ENCODE results near the gene SORCS3. TPM values are rescaled to one million over a fixed set of nuclear protein-coding genes. Genes with fewer than 3 reads are reported as not detected.

Gene SORCS3
- total RNA-seq, 1 experiment from 2014 or later: 0.04 TPM

DNA sequence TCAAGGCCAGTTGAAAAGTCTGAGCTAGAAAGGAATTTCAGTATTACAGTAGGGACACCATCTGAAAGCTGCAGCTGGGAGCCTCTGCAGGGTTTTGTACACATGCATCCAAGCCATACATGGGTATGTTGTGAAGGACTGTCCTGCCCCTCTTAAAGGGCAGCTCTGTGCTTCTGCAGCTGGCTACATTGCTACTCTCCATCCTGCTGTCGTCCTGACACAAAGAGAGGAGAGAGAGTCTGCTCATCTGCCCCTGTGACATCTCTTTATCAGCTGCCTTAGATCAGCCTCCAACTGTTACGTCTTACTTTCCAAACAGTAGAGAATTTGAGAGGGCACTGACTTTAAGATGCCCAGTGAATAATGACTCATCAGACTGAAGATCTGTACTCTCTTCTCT is 602.7 kb downstream of the SORCS3 start:
- no peaks in the 10 kb centered on the region for H4K20me1 ChIP-seq (ENCODE audit: control insufficient read depth, insufficient read depth, insufficient read length)
- H3K27me3 ChIP-seq (ENCODE audit: insufficient read depth, low read length): no peaks in the 10 kb centered on the region
- H3K23ac ChIP-seq (ENCODE audit: insufficient read length, low read depth, low read length): no peak overlapping the region
- TF ChIP-seq, protein P1, sequence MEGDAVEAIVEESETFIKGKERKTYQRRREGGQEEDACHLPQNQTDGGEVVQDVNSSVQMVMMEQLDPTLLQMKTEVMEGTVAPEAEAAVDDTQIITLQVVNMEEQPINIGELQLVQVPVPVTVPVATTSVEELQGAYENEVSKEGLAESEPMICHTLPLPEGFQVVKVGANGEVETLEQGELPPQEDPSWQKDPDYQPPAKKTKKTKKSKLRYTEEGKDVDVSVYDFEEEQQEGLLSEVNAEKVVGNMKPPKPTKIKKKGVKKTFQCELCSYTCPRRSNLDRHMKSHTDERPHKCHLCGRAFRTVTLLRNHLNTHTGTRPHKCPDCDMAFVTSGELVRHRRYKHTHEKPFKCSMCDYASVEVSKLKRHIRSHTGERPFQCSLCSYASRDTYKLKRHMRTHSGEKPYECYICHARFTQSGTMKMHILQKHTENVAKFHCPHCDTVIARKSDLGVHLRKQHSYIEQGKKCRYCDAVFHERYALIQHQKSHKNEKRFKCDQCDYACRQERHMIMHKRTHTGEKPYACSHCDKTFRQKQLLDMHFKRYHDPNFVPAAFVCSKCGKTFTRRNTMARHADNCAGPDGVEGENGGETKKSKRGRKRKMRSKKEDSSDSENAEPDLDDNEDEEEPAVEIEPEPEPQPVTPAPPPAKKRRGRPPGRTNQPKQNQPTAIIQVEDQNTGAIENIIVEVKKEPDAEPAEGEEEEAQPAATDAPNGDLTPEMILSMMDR (conservative IDR thresholded peaks at IDR 0.05): no peak
- H2BK15ac ChIP-seq (ENCODE audit: low read depth, low read length): no peak overlapping the region
- no peak overlapping the region for H2BK12ac ChIP-seq (ENCODE audit: insufficient read length, low read depth, low read length)
- H3K4me1 Mint-ChIP-seq: peaks cover 2% of the 10 kb centered on the region in 2 experiments; a peak in 2 of 4 replicates
- no peak overlapping the region for H4K91ac ChIP-seq (ENCODE audit: insufficient read length, low read depth, low read length)
- no peak overlapping the region for H4K8ac ChIP-seq (replicated peaks; ENCODE audit: insufficient read length, low read depth, low read length)
- no peaks in the 10 kb centered on the region for H3K23me2 ChIP-seq (ENCODE audit: insufficient read length, low read depth, low read length, poor library complexity, severe bottlenecking)
- no peak for DNase-seq
- H2BK5ac ChIP-seq (ENCODE audit: insufficient read length, low read length): no peak overlapping the region
- H4K5ac ChIP-seq (ENCODE audit: insufficient read length, low read depth, low read length): no peak overlapping the region
- H3K4me2 ChIP-seq (ENCODE audit: insufficient read depth, insufficient read length, low read length): no peak overlapping the region
- no peak overlapping the region for H3K18ac ChIP-seq (ENCODE audit: insufficient read length, low read depth, low read length)
- H2BK20ac ChIP-seq (ENCODE audit: low read depth, low read length, poor library complexity, severe bottlenecking): no peak overlapping the region
- H3K9ac ChIP-seq (ENCODE audit: extremely low read depth, insufficient read length, low read length): no peak overlapping the region
- peaks cover 0 to 4% of the 10 kb centered on the region in 2 experiments; a peak in 1 of 5 replicates for H3K9me3 Mint-ChIP-seq
- H3K27me3 Mint-ChIP-seq (ENCODE audit: low read depth): no peaks in the 10 kb centered on the region; the same call in 1 of the 2 replicates
- H3K27ac Mint-ChIP-seq: no peak overlapping the region
- no peaks in the 10 kb centered on the region for H3K9me3 ChIP-seq (ENCODE audit: control insufficient read depth, low read depth, low read length)
- no peak overlapping the region for H3K14ac ChIP-seq (ENCODE audit: insufficient read depth, low read length)
- no peak overlapping the region for H3K4me3 Mint-ChIP-seq
- peaks cover 0 to 3% (median 2%) of the 10 kb centered on the region in 3 experiments; a peak in 2 of 7 replicates for H3K36me3 Mint-ChIP-seq (ENCODE audit: insufficient read depth in 1 of 3, low read depth in 3 of 3)
- no peak overlapping the region for H3T11ph ChIP-seq (ENCODE audit: low read length)
- H3K4ac ChIP-seq (ENCODE audit: low read depth, low read length): no peak overlapping the region
- no peak overlapping the region for H2BK120ac ChIP-seq (ENCODE audit: low read depth, low read length, poor library complexity, severe bottlenecking)
- H2AFZ ChIP-seq (ENCODE audit: low read length): no peak overlapping the region
- H3K4me1 ChIP-seq (ENCODE audit: insufficient read depth, low read length): no peaks in the 10 kb centered on the region
- WGBS (ENCODE audit: extremely low coverage, insufficient read length, low lambda C conversion rate): no CpG with 5 or more reads among the region's 2 CpGs
- no peaks in the 10 kb centered on the region for H3K79me2 ChIP-seq (ENCODE audit: insufficient read depth, low read length)
- no peak overlapping the region for H3K27ac ChIP-seq (ENCODE audit: insufficient read length, low read depth, low read length)
- H3K79me1 ChIP-seq (ENCODE audit: insufficient read depth, low read depth, low read length, poor library complexity, severe bottlenecking): no peaks in the 10 kb centered on the region
- H3K56ac ChIP-seq (ENCODE audit: insufficient read length, low read depth, low read length): no peak overlapping the region
- no peak overlapping the region for H2AK5ac ChIP-seq (ENCODE audit: insufficient read length, low read length)

All from H9 (cell line).